Thyroid gland (tissue), 4 donors: ENCODE data around the gene RPN2. TPM values are rescaled to one million over a fixed set of nuclear protein-coding genes. Genes with fewer than 3 reads are reported as not detected.

Experiments used
- DNase-seq, 2 donors: peaks; one replicate each; pipeline ENCODE4 v3.0.0-alpha.2; 2019
- H3K27ac ChIP-seq, 3 donors: fragments of 200-600 bp; sonication (generic); 1 replicate in 2 of 3; 2 replicates in 1 of 3; pipeline ENCODE4 v1.5.1; 2016 to 2019; ENCODE audit warnings: mild to moderate bottlenecking in 1 of 3, moderate library complexity in 1 of 3
- H3K27me3 ChIP-seq: fragments of 200-600 bp; sonication (generic); one replicate; pipeline ENCODE4 v1.5.1; 2019
- H3K36me3 ChIP-seq, 2 donors: fragments of 200-600 bp; sonication (generic); one replicate each; pipeline ENCODE4 v1.5.1; 2016 to 2019
- H3K4me1 ChIP-seq, 2 donors: fragments of 200-600 bp; sonication (generic); one replicate each; pipeline ENCODE4 v1.5.1; 2017 to 2019
- H3K4me3 ChIP-seq, 3 donors: fragments of 200-600 bp; sonication (generic); replicated peaks in 1 of 3; 1 replicate in 2 of 3; 2 replicates in 1 of 3; pipeline ENCODE4 v1.5.1; 2016; ENCODE audit warnings: mild to moderate bottlenecking in 1 of 3
- H3K9me3 ChIP-seq: fragments of 200-600 bp; sonication (generic); one replicate; pipeline ENCODE4 v1.5.1; 2017
- POLR2A ChIP-seq, 2 donors: fragments of 450-650 bp; IDR thresholded peaks; one replicate each; pipeline ENCODE4 v1.6.1; 2017; ENCODE audit warnings: antibody characterized with exemption in 2 of 2, mild to moderate bottlenecking in 2 of 2, moderate library complexity in 1 of 2
- WGBS, 2 donors: methylation state at CpG; one replicate each; pipeline ENCODE4 v1.1.5; 2017; 5-methylcytosine and 5-hydroxymethylcytosine counted together
- intact Hi-C: fragments of 100-400 bp; cut with DNase I; formaldehyde crosslinking; loops from one replicate; pipeline ENCODE4 v1.15.1; 2023
- total RNA-seq, 4 donors: library from RNA; depleted of rRNA; stranded (reverse); fragments of >200 nt; gene quantifications; one replicate each; pipeline ENCODE4 v1.2.3, GENCODE V29; 2016
- TF ChIP-seq, protein P1 (sequence below), 6 experiments: fragments of 200-600 bp in 3 of 6; fragments of 450-650 bp in 3 of 6; sonication (generic) in 3 of 6; IDR thresholded peaks; one replicate each; pipeline ENCODE4 v1.5.1; 2016 to 2019; ENCODE audit warnings: antibody characterized with exemption in 6 of 6, mild to moderate bottlenecking in 2 of 6, inconsistent platforms in 1 of 6, moderate library complexity in 1 of 6

Gene RPN2
- total RNA-seq, 4 donors from 2014 or later, result 175 to 342 (median 296) TPM

- Histone ChIP-seq H3K36me3 (peaks cover 90 to 98% of the 10 kb centered on the region in 2 donors), H3K27me3 (no peaks in the 10 kb centered on the region), H3K4me3 (no peak overlapping the region), H3K9me3 (no peaks in the 10 kb centered on the region), H3K27ac (no peak overlapping the region), H3K4me1 (no peaks in the 10 kb centered on the region)
- no peak for DNase-seq
- intact Hi-C loops, result no loop called here
- TF ChIP-seq, protein P1, sequence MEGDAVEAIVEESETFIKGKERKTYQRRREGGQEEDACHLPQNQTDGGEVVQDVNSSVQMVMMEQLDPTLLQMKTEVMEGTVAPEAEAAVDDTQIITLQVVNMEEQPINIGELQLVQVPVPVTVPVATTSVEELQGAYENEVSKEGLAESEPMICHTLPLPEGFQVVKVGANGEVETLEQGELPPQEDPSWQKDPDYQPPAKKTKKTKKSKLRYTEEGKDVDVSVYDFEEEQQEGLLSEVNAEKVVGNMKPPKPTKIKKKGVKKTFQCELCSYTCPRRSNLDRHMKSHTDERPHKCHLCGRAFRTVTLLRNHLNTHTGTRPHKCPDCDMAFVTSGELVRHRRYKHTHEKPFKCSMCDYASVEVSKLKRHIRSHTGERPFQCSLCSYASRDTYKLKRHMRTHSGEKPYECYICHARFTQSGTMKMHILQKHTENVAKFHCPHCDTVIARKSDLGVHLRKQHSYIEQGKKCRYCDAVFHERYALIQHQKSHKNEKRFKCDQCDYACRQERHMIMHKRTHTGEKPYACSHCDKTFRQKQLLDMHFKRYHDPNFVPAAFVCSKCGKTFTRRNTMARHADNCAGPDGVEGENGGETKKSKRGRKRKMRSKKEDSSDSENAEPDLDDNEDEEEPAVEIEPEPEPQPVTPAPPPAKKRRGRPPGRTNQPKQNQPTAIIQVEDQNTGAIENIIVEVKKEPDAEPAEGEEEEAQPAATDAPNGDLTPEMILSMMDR (IDR thresholded peaks at IDR 0.05), result no peak
- WGBS, 2 donors, result 92 to 94% methylated on average over 10 of the region's 10 CpGs
Measured at GRCh38 chr20:37233548-37234253, 54.6 kb downstream of the RPN2 start.

DNA sequence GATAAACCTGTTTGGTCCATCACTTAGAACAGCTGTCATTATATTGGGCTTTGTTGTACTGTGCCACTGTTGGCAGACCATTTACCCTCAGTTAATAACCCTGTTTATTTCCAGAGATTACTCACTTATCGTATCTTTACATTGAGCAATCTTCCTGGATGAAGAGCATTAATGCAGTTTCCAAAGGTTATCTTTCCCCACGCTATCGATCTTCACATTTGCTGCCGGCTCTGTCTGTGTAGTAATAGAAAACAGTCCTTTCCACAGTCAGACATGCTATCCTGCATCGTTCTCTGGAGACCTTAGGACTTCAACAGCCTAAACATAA, 55.1 kb downstream of the RPN2 start:
- Histone ChIP-seq H3K27ac (no peak overlapping the region), H3K4me1 (no peaks in the 10 kb centered on the region), H3K27me3 (no peaks in the 10 kb centered on the region), H3K9me3 (no peaks in the 10 kb centered on the region), H3K36me3 (peaks cover 85 to 93% of the 10 kb centered on the region in 2 donors), H3K4me3 (no peak overlapping the region)
- no peak for TF ChIP-seq POLR2A (IDR thresholded peaks at IDR 0.05)
- TF ChIP-seq, protein P1 (IDR thresholded peaks at IDR 0.05), result no peak
- no peak for DNase-seq
- 87 to 96% methylated on average over 5 of the region's 5 CpGs for WGBS, 2 donors
- intact Hi-C loops, result no loop called here

DNA sequence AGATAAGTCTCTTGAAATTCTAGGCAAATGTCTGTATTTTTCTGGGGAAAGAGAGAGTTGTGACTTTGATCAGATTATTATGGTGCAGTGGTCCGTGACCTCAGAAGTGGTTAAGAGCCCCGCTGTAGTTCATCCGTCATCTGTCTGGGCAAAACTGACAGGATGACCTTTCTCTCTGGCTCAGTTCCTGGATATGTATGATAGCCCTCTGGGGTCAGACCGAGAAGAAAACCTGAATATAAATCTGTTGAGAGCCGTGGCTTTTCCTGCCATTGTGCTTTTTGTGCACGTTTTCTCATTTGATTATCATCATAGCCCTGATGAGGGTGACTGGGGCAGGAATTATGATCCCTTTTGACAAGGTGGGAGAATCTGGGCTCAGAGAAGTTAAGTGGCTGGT, 55.9 kb downstream of the RPN2 start:
- WGBS, 2 donors, result 67 to 76% methylated on average over 6 of the region's 6 CpGs
- no peak overlapping the region for H3K4me3 ChIP-seq
- no peak overlapping the region for H3K27ac ChIP-seq
- no peaks in the 10 kb centered on the region for H3K9me3 ChIP-seq
- TF ChIP-seq, protein P1 (IDR thresholded peaks at IDR 0.05), result no peak
- TF ChIP-seq POLR2A (IDR thresholded peaks at IDR 0.05), result no peak
- intact Hi-C loops, result no loop called here
- no peaks in the 10 kb centered on the region for H3K27me3 ChIP-seq
- H3K4me1 ChIP-seq, result no peaks in the 10 kb centered on the region
- no peak for DNase-seq
- H3K36me3 ChIP-seq, result peaks cover 77 to 91% of the 10 kb centered on the region in 2 donors

- H3K27me3 ChIP-seq, result no peaks in the 10 kb centered on the region
- no peak overlapping the region for H3K4me3 ChIP-seq
- no peaks in the 10 kb centered on the region for H3K9me3 ChIP-seq
- WGBS, 2 donors, result 85 to 89% methylated on average over 4 of the region's 4 CpGs
- DNase-seq, result no peak
- no peaks in the 10 kb centered on the region for H3K4me1 ChIP-seq
- no peak overlapping the region for H3K27ac ChIP-seq
- intact Hi-C loops, result no loop called here
- TF ChIP-seq, protein P1 (IDR thresholded peaks at IDR 0.05), result no peak
- TF ChIP-seq POLR2A (IDR thresholded peaks at IDR 0.05), result no peak
- H3K36me3 ChIP-seq, result peaks cover 71 to 89% of the 10 kb centered on the region in 2 donors
Measured at GRCh38 chr20:37236462-37236861, 57.3 kb downstream of the RPN2 start.

GRCh38 chr20:37237656-37238055, 58.5 kb downstream of the RPN2 start:
- intact Hi-C loops, result no loop called here
- Histone ChIP-seq H3K4me1 (no peaks in the 10 kb centered on the region), H3K27ac (no peak overlapping the region), H3K4me3 (no peak overlapping the region), H3K36me3 (peaks cover 67 to 89% of the 10 kb centered on the region in 2 donors), H3K9me3 (no peaks in the 10 kb centered on the region), H3K27me3 (no peaks in the 10 kb centered on the region)
- TF ChIP-seq, protein P1 (IDR thresholded peaks at IDR 0.05), result no peak
- no peak for TF ChIP-seq POLR2A (IDR thresholded peaks at IDR 0.05)
- 94 to 97% methylated on average over 5 of the region's 5 CpGs for WGBS, 2 donors
- DNase-seq, result no peak
